ENCODE results near the gene NEMP1.

DNA sequence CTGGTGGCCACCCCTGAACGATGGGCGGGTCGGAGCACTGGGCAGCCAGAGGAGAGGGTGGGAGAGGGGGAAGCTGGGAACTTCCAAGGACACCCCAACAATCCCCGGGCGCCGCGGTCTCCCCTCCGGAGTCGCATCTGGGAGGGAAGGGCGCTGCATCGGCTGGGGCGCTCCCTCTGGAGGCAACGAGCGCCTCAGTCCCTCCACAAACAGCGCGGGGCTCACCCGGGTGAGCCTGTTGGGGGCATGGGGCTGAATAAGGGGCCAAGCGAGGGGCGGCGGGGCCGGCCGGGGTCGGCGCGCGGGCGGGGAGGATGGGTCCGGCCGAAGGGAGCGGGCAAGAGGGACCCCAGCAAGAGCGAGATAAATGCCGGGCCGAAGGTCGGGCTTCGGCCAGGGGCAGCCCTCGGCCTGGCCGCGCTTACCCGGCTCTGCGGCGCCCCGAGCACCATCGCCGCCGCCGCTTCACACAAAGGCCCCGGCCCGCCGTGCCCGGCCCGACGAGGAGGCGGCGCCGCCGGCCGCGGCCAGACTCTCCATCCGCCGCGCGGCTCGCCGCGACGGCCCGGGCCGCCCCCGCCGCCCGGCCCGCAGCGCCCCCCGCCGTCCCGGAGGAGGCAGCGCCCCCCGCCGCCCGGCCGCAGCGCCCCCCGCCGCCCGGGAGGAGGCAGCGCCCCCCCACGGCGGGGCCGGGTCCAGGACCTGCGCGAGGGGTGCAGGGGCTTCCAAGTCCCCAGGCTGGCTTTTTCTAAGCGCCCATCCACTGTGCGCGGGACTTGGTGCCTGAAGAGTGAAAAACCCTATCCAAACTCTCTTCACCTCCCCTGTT, 72.4 kb downstream of the NEMP1 start, which contains the start of gene ZBTB39:
- TF ChIP-seq EZH2 (IDR thresholded peaks at IDR 0.05; ENCODE audit: insufficient read depth, poor library complexity, severe bottlenecking) (no peak), EZH2phosphoT487 (IDR thresholded peaks at IDR 0.05; ENCODE audit: insufficient read depth, low read depth) (no peak)
